ENCODE results near the gene PKN1.
"Not testable (repeated sequence)": the region's sequence is repeated elsewhere in the genome, so short reads cannot be mapped to it uniquely, and the experiment has no call there.

The PKN1 gene

GRCh38 chr19:14433554-14434501 is 722 bp downstream of the PKN1 start:
- DNase-seq: no peak

GRCh38 chr19:14434543-14435319 is 1.6 kb downstream of the PKN1 start:
- DNase-seq: no peak

GRCh38 chr19:14435320-14436050 is 2.4 kb downstream of the PKN1 start:
- DNase-seq: no peak

GRCh38 chr19:14437578-14438140 is 4.6 kb downstream of the PKN1 start:
- DNase-seq: no peak

GRCh38 chr19:14439014-14439413 is 5.9 kb downstream of the PKN1 start:
- DNase-seq: no peak

- no peak for DNase-seq
Observed at GRCh38 chr19:14440049-14440448, 6.9 kb downstream of the PKN1 start.

GRCh38 chr19:14441041-14441938 is 8.2 kb downstream of the PKN1 start:
- no peak for DNase-seq

- no peak for DNase-seq
Observed at GRCh38 chr19:14442891-14443631, 10.0 kb downstream of the PKN1 start.

- no peak for DNase-seq
Observed at GRCh38 chr19:14443632-14444216, 10.6 kb downstream of the PKN1 start.

- no peak for DNase-seq
Observed at GRCh38 chr19:14446336-14447036, 13.4 kb downstream of the PKN1 start.

- no peak for DNase-seq
Observed at GRCh38 chr19:14449321-14449720, 16.2 kb downstream of the PKN1 start.

- no peak for DNase-seq
Observed at GRCh38 chr19:14450168-14450874, 17.2 kb downstream of the PKN1 start.

- no peak for DNase-seq
Observed at GRCh38 chr19:14450876-14451275, 17.8 kb downstream of the PKN1 start.

- not testable (repeated sequence) for DNase-seq
Observed at GRCh38 chr19:14452303-14452702, 19.2 kb downstream of the PKN1 start.

GRCh38 chr19:14459703-14460102 is 26.6 kb downstream of the PKN1 start:
- no peak for DNase-seq

- DNase-seq: no peak
Observed at GRCh38 chr19:14460935-14461334, 27.8 kb downstream of the PKN1 start.

- DNase-seq: not testable (repeated sequence)
Observed at GRCh38 chr19:14462401-14462800, 29.3 kb downstream of the PKN1 start.

GRCh38 chr19:14463747-14464146 is 30.6 kb downstream of the PKN1 start:
- no peak for DNase-seq

GRCh38 chr19:14467391-14467790 is 34.3 kb downstream of the PKN1 start:
- DNase-seq: no peak

Data from DMS 273 treated with DMSO at 0.1 percent for 48 hours (cell line).